Mesothelial cell of epicardium (in vitro differentiated cells): Measurements from ENCODE around the gene PRF1. TPM values are rescaled to one million over a fixed set of nuclear protein-coding genes. Genes with fewer than 3 reads are reported as not detected.
"Not testable (repeated sequence)": the region's sequence is repeated elsewhere in the genome, so short reads cannot be mapped to it uniquely, and the experiment has no call there.

Experiments used
- DNase-seq, 2 experiments: peaks; one replicate each; pipeline ENCODE4 v3.0.0; 2021; ENCODE audit warnings: low spot score in 2 of 2; ENCODE audit not compliant: unreplicated experiment in 2 of 2
- H3K27ac Mint-ChIP-seq: 2 replicates; pipeline ENCODE4 v1.8.0; 2021; ENCODE audit warnings: mixed read lengths
- H3K27me3 Mint-ChIP-seq: 2 replicates; pipeline ENCODE4 v1.8.0; 2021; ENCODE audit warnings: low read depth, mixed read lengths
- H3K36me3 Mint-ChIP-seq: 2 replicates; pipeline ENCODE4 v1.8.0; 2021; ENCODE audit warnings: mixed read lengths
- H3K4me1 Mint-ChIP-seq: 2 replicates; pipeline ENCODE4 v1.8.0; 2021; ENCODE audit warnings: mixed read lengths
- H3K4me3 Mint-ChIP-seq: 2 replicates; pipeline ENCODE4 v1.8.0; 2021; ENCODE audit warnings: mild to moderate bottlenecking, moderate library complexity, mixed read lengths
- H3K9me3 Mint-ChIP-seq: 2 replicates; pipeline ENCODE4 v1.8.0; 2021; ENCODE audit warnings: mixed read lengths
- total RNA-seq: library from RNA; stranded (reverse); gene quantifications from 3 replicates; pipeline ENCODE4 v1.2.1, GENCODE V29; 2021
- TF ChIP-seq, protein P1 (sequence below): fragments of 200-600 bp; sonication (generic); IDR thresholded peaks from one replicate; pipeline ENCODE4 v1.5.0; 2021; ENCODE audit warnings: antibody characterized with exemption; ENCODE audit not compliant: unreplicated experiment

Gene PRF1
- total RNA-seq, 1 donor from 2014 or later, result 0.13 TPM

DNA sequence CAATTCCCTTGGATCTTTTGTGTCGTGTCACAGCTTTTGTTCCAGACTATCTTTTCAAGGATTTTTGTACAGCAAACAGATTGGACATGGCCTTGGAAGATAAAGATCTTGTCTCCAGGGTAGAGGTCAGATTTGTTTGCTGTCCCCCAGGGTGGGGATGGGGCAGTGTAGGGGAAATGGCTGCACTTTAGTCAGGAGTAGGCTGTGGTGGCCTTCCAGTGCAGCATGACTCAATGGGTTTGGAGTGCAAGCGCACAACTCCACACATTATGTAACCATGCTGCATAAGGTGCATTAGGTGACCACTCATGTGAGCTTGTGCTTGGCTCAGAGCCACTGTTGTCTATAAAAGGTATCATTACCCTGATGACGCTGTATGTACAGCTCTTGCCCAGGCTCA is 45.9 kb upstream of the PRF1 start:
- peaks cover 6% of the 10 kb centered on the region for H3K4me1 Mint-ChIP-seq
- H3K9me3 Mint-ChIP-seq, result peaks cover 33% of the 10 kb centered on the region
- H3K4me3 Mint-ChIP-seq, result no peak overlapping the region
- H3K27me3 Mint-ChIP-seq, result peaks cover 10% of the 10 kb centered on the region
- H3K27ac Mint-ChIP-seq, result no peak overlapping the region
- DNase-seq, result no peak
- no peaks in the 10 kb centered on the region for H3K36me3 Mint-ChIP-seq
- TF ChIP-seq, protein P1, sequence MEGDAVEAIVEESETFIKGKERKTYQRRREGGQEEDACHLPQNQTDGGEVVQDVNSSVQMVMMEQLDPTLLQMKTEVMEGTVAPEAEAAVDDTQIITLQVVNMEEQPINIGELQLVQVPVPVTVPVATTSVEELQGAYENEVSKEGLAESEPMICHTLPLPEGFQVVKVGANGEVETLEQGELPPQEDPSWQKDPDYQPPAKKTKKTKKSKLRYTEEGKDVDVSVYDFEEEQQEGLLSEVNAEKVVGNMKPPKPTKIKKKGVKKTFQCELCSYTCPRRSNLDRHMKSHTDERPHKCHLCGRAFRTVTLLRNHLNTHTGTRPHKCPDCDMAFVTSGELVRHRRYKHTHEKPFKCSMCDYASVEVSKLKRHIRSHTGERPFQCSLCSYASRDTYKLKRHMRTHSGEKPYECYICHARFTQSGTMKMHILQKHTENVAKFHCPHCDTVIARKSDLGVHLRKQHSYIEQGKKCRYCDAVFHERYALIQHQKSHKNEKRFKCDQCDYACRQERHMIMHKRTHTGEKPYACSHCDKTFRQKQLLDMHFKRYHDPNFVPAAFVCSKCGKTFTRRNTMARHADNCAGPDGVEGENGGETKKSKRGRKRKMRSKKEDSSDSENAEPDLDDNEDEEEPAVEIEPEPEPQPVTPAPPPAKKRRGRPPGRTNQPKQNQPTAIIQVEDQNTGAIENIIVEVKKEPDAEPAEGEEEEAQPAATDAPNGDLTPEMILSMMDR, result no peak

DNA sequence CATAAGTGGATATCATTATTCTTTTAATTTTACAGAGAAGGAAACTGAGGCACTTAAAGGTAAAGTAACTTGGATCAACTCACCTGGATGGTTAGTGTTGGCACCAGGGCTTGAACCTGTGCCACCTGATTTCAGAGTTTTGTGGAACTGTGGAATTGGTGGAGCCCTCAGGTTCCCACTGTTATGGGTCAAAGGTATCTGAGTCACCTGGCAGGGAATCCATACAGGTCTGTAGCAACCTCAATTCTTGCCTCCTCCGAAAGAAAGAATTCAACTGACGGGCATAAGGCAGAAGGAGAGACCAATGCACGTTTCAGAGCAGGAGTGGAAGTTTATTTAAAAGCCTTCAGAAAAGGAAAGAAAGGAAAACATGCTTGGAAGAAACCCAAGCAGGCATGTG is 44.5 kb upstream of the PRF1 start:
- TF ChIP-seq, protein P1, result no peak
- no peak for DNase-seq
- Mint-ChIP-seq H3K9me3 (peaks cover 33% of the 10 kb centered on the region), H3K27me3 (peaks cover 21% of the 10 kb centered on the region), H3K27ac (no peak overlapping the region), H3K4me1 (no peaks in the 10 kb centered on the region), H3K4me3 (no peak overlapping the region), H3K36me3 (no peaks in the 10 kb centered on the region)

DNA sequence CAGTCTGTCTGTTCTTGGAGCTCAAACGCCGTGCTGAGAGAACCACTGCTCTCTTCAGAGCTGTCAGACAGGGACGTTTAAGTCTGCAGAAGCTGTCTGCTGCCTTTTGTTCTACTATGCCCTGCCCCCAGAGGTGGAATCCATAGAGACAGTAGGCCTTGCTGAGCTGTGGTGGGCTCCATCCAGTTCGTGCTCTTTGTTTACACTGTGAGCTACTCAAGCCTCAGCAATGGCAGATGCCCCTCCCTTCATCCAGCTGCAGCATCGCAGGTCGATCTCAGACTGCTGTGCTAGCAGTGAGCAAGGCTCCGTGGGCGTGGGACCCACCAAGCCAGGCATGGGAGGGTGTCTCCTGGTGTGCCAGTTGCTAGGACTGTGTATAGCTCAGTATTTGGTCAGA is 42.4 kb upstream of the PRF1 start:
- not testable (repeated sequence) for H3K27ac Mint-ChIP-seq, H3K36me3 Mint-ChIP-seq, DNase-seq, H3K4me3 Mint-ChIP-seq, H3K4me1 Mint-ChIP-seq
- Mint-ChIP-seq H3K27me3 (peaks cover 36% of the 10 kb centered on the region), H3K9me3 (peaks cover 21% of the 10 kb centered on the region)

DNA sequence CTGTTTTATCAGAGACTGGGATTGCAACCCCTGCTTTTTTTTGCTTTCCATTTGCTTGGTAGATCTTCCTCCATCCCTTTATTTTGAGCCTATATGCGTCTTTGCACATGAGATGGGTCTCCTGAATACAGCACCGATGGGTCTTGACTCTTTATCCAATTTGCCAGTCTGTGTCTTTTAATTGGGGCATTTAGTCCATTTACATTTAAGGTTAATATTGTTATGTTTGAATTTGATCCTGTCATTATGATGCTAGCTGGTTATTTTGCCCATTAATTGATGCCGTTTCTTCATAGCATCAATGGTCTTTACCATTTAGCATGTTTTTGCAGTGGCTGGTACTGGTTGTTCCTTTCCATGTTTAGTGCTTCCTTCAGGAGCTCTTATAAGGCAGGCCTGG is 40.7 kb upstream of the PRF1 start:
- H3K9me3 Mint-ChIP-seq, H3K27ac Mint-ChIP-seq, H3K4me1 Mint-ChIP-seq: not testable (repeated sequence)

DNA sequence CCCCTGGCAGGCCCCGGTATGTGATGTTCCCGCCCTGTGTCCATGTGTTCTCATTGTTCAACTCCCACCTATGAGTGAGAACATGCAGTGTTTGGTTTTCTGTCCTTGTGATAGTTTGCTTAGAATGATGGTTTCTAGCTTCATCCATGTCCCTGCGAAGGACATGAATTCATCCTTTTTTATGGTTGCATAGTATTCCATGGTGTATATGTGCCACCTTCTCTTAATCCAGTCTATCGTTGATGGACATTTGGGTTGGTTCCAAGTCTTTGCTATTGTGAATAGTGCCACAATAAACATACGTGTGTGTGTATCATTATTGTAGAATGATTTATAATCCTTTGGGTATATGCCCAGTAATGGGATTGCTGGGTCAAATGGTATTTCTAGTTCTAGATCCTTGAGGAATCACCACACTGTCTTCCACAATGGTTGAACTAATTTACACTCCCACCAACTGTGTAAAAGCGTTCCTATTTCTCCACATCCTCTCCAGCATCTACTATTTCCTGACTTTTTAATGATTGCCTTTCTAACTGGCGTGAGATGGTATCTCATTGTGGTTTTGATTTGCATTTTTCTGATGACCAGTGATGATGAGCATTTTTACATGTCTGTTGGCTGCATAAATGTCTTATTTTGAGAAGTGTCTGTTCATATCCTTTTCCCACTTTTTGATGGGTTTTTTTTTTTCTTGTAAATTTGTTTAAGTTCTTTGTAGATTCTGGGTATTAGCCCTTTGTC is 37.3 kb upstream of the PRF1 start:
- DNase-seq, H3K4me3 Mint-ChIP-seq, H3K4me1 Mint-ChIP-seq, H3K27ac Mint-ChIP-seq, H3K36me3 Mint-ChIP-seq, H3K9me3 Mint-ChIP-seq: not testable (repeated sequence)
- H3K27me3 Mint-ChIP-seq, result peaks cover 36% of the 10 kb centered on the region

More for the DNA sequence above, 40.7 kb upstream of the PRF1 start:
- H3K27me3 Mint-ChIP-seq, result peaks cover 36% of the 10 kb centered on the region
- not testable (repeated sequence) for H3K4me3 Mint-ChIP-seq, H3K36me3 Mint-ChIP-seq, DNase-seq

DNA sequence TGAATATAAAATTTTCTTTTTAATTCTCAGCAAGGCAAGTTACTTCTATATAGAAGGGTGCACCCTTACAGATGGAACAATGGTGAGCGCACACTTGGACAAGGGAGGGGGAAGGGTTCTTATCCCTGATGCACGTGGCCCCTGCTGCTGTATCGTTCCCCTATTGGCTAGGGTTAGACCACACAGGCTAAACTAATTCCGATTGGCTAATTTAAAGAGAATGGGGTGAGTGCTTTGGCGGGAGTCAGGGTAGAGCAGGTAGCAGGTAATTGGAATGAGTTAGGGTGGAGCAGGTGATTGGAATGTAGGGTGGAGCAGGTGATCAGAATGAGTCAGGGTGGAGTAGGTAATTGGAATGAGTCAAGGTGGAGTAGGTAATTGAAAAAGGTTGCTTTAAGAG is 32.0 kb upstream of the PRF1 start:
- not testable (repeated sequence) for H3K4me1 Mint-ChIP-seq, DNase-seq, H3K9me3 Mint-ChIP-seq, H3K27ac Mint-ChIP-seq, H3K36me3 Mint-ChIP-seq, H3K27me3 Mint-ChIP-seq, H3K4me3 Mint-ChIP-seq

DNA sequence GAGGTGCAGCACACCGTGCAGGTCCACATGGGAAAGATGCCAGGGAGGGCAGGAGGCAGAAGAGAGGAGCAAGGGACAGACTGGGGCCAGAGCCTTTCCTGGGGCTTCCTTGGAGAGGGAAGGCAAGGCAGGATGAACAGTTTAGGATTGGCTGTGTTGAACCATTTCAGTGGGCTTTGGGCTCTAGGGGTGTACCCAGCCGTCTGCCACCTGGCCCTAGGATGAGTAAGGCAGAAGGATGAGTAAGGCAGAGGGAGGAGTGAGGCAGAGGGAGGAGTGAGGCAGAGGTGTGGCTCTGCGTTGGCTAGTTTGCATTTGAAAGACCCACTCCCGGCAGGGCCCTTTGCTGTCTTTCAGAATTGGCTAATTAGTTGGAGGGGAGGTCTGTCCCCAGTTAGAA is 31.5 kb upstream of the PRF1 start:
- no peak for DNase-seq

DNA sequence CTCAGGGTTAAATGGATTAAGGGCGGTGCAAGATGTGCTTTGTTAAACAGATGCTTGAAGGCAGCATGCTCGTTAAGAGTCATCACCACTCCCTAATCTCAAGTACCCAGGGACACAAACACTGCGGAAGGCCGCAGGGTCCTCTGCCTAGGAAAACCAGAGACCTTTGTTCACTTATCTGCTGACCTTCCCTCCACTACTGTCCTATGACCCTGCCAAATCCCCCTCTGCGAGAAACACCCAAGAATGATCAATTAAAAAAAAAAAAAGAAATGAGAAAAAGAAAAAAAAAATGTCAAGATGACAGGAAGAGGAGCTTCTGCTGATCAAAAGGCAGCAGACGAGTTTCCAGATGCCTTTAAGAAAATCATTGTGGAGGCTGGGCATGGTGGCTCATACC is 29.2 kb upstream of the PRF1 start:
- H3K27me3 Mint-ChIP-seq, H3K36me3 Mint-ChIP-seq, H3K4me1 Mint-ChIP-seq, DNase-seq, H3K27ac Mint-ChIP-seq, H3K4me3 Mint-ChIP-seq: not testable (repeated sequence)
- H3K9me3 Mint-ChIP-seq, result peaks cover 13% of the 10 kb centered on the region

More for the DNA sequence above, 31.5 kb upstream of the PRF1 start:
- no peak overlapping the region for H3K27ac Mint-ChIP-seq
- H3K4me1 Mint-ChIP-seq, result no peaks in the 10 kb centered on the region
- peaks cover 7% of the 10 kb centered on the region for H3K27me3 Mint-ChIP-seq
- peaks cover 8% of the 10 kb centered on the region for H3K9me3 Mint-ChIP-seq
- H3K4me3 Mint-ChIP-seq, result no peak overlapping the region
- H3K36me3 Mint-ChIP-seq, result no peaks in the 10 kb centered on the region
- TF ChIP-seq, protein P1, result no peak
